K562 (cell line): ENCODE results near the gene ACP6.

Experiments used
- BRCA1 ChIP-seq, 2 experiments: fragments of 450-650 bp in 1 of 2; sonication (generic) in 1 of 2; formaldehyde crosslinking in 1 of 2; IDR thresholded peaks; 2 replicates each; pipeline versions ENCODE4 v1.5.0 to v1.6.1; 2017 to 2020; ENCODE audit warnings: mild to moderate bottlenecking in 1 of 2, missing genetic modification reagents in 1 of 2
- CSDE1 ChIP-seq, 2 experiments: fragments of 450-650 bp; IDR thresholded peaks; 2 replicates each; pipeline ENCODE4 v1.6.1; 2016; ENCODE audit warnings: mild to moderate bottlenecking in 1 of 2
- ELF4 ChIP-seq: fragments of 450-650 bp; formaldehyde crosslinking; IDR thresholded peaks from 2 replicates; pipeline ENCODE4 v1.4.0; 2022; ENCODE audit warnings: missing genetic modification characterization
- IRF1 ChIP-seq: sonication (generic); formaldehyde crosslinking; IDR thresholded peaks from 2 replicates; pipeline ENCODE4 v1.8.0; 2022; ENCODE audit warnings: missing genetic modification reagents, mild to moderate bottlenecking, borderline replicate concordance
- REST ChIP-seq, 2 experiments: fragments of 450-650 bp; formaldehyde crosslinking in 1 of 2; IDR thresholded peaks; 2 replicates each; pipeline versions ENCODE4 v1.4.0 to v1.6.1; 2014 to 2020; ENCODE audit warnings: mild to moderate bottlenecking in 2 of 2, borderline replicate concordance in 1 of 2, low read depth in 1 of 2
- RFX5 ChIP-seq: IDR thresholded peaks from 2 replicates; pipeline ENCODE4 v1.6.1; 2011; ENCODE audit warnings: low read depth, mild to moderate bottlenecking, improper control_type of control experiment, low read length
- TAF1 ChIP-seq: IDR thresholded peaks from 2 replicates; pipeline ENCODE4 v1.6.1; 2011; ENCODE audit warnings: mild to moderate bottlenecking, low read length, moderate library complexity; ENCODE audit not compliant: insufficient read depth, control insufficient read depth, severe bottlenecking; ENCODE audit errors: extremely low read depth
- TCF7 ChIP-seq: sonication (generic); IDR thresholded peaks from 2 replicates; pipeline ENCODE4 v1.6.1; 2016; ENCODE audit warnings: antibody characterized with exemption, borderline replicate concordance
- U2AF1 ChIP-seq: fragments of 200-400 bp; formaldehyde crosslinking; optimal IDR thresholded peaks from 2 replicates; pipeline ENCODE3; 2017; ENCODE audit warnings: mild to moderate bottlenecking, low read depth, low read length, moderate library complexity

GRCh38 chr1:147699686-147700041 is 29.3 kb upstream of the ACP6 start:
- TF ChIP-seq BRCA1 (IDR thresholded peaks at IDR 0.05) (no peak), BRCA1 (CRISPR knock-in tag; IDR thresholded peaks at IDR 0.05) (no peak), RFX5 (no peak), TCF7 (no peak), U2AF1 (no peak), REST (IDR thresholded peaks at IDR 0.05; ENCODE audit: borderline replicate concordance) (no peak), REST (CRISPR knock-in tag; IDR thresholded peaks at IDR 0.05; ENCODE audit: low read depth) (no peak), TAF1 (no peak), IRF1 (no peak), CSDE1 (IDR thresholded peaks at IDR 0.05) (no peak), ELF4 (CRISPR knock-in tag) (no peak)
